ENCODE measurements around the gene YEATS4.

DNA sequence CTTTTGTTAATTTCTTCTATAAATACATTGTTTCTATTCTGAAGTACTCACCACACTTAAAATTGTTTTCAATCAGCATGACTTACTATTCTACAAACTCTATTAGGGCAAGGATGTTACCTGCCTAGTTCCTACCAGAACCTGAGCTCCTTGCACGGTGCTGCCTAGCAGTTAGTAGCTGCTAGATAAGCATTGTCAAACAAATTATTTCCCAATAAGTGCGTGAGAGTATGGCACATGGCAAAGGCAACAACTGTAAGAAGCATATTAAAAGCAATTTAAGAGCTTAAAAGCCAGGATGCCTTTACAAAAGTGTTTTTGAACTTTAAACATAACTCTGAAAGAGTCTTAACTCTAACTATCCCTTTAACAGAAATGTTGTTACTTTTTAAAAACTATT, 19.5 kb upstream of the YEATS4 start:
- TF ChIP-seq GATA2 (IDR thresholded peaks at IDR 0.05; ENCODE audit: low read depth, low read length) = no peak
- TF ChIP-seq GATA3 (IDR thresholded peaks at IDR 0.05; ENCODE audit: low read depth, low read length) = no peak

Data from SH-SY5Y (cell line).